ENCODE results near the gene PRDM12.

PRDM12 gene

DNA sequence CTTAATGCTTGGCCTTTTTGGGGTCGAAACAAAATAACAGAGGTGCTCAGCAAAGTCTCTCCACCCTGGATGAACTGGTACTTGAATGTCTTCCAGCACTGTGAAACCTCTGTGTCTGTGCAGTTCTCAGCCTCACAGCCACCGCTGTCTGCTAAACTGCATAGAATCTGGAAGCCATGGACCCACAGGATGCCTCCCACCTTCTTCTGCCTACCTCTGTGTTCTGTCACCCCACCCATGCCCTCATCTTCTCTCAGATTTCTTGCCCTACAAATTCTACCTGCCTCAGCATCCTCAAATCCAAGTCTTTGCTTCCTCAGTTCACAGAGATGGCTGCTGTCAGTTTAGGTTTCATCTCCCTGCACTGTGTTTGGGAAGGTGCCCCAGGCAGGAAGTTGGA is 64.8 kb downstream of the PRDM12 start:
- Histone ChIP-seq H3F3A (ENCODE audit: control insufficient read depth, insufficient read depth) (no peaks in the 10 kb centered on the region), H3K4me2 (ENCODE audit: low read length) (no peak overlapping the region), H3K9me2 (replicated peaks; ENCODE audit: control insufficient read depth, low read length) (no peaks in the 10 kb centered on the region), H3K4me3 (ENCODE audit: low read length) (no peak overlapping the region), H3K4me1 (ENCODE audit: control insufficient read depth, low read length) (no peaks in the 10 kb centered on the region), H3K36me3 (ENCODE audit: control insufficient read depth, low read length) (no peaks in the 10 kb centered on the region), H3K27ac (ENCODE audit: low read depth, low read length) (no peak overlapping the region), H3K27me3 (ENCODE audit: control insufficient read depth, low read length) (no peaks in the 10 kb centered on the region), H3K9me3 (ENCODE audit: control insufficient read depth, insufficient read depth, low read length) (no peaks in the 10 kb centered on the region), H4K20me1 (ENCODE audit: control insufficient read depth, insufficient read depth, low read depth, low read length) (no peaks in the 10 kb centered on the region), H3K79me2 (ENCODE audit: control insufficient read depth, low read length) (peaks cover 5% of the 10 kb centered on the region)
- TF ChIP-seq, protein P1, sequence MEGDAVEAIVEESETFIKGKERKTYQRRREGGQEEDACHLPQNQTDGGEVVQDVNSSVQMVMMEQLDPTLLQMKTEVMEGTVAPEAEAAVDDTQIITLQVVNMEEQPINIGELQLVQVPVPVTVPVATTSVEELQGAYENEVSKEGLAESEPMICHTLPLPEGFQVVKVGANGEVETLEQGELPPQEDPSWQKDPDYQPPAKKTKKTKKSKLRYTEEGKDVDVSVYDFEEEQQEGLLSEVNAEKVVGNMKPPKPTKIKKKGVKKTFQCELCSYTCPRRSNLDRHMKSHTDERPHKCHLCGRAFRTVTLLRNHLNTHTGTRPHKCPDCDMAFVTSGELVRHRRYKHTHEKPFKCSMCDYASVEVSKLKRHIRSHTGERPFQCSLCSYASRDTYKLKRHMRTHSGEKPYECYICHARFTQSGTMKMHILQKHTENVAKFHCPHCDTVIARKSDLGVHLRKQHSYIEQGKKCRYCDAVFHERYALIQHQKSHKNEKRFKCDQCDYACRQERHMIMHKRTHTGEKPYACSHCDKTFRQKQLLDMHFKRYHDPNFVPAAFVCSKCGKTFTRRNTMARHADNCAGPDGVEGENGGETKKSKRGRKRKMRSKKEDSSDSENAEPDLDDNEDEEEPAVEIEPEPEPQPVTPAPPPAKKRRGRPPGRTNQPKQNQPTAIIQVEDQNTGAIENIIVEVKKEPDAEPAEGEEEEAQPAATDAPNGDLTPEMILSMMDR (IDR thresholded peaks at IDR 0.05; ENCODE audit: low read depth, low read length, poor library complexity, severe bottlenecking), result no peak
- no peak for TF ChIP-seq EZH2phosphoT487 (IDR thresholded peaks at IDR 0.05; ENCODE audit: borderline replicate concordance, low read length)

DNA sequence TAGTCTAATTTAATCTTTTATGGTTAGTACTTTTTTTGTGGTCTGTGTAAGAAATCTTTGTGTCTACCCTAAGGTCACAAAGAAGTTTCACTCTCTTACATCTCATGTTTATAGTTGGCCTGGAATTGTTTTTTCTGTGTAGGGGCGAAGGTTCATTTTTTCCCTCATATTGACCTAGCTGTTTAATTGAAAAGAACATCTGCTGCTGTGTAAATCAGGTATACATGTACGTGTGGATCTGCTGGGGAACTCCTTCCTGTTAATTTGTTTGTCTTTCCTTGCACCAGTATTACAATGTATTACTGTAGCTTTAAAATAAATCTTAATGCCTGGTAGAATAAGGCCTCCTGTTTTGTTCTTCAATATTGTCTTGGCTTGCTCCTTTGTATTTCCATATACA is 67.0 kb downstream of the PRDM12 start:
- H3K9me2 ChIP-seq (replicated peaks; ENCODE audit: control insufficient read depth, low read length), result no peaks in the 10 kb centered on the region
- H3F3A ChIP-seq (ENCODE audit: control insufficient read depth, insufficient read depth), result no peaks in the 10 kb centered on the region
- no peak overlapping the region for H3K4me2 ChIP-seq (ENCODE audit: low read length)
- TF ChIP-seq, protein P1 (IDR thresholded peaks at IDR 0.05; ENCODE audit: low read depth, low read length, poor library complexity, severe bottlenecking), result no peak
- TF ChIP-seq EZH2phosphoT487 (IDR thresholded peaks at IDR 0.05; ENCODE audit: borderline replicate concordance, low read length), result no peak
- no peak overlapping the region for H3K4me3 ChIP-seq (ENCODE audit: low read length)
- no peaks in the 10 kb centered on the region for H3K4me1 ChIP-seq (ENCODE audit: control insufficient read depth, low read length)
- no peaks in the 10 kb centered on the region for H3K36me3 ChIP-seq (ENCODE audit: control insufficient read depth, low read length)
- H3K9me3 ChIP-seq (ENCODE audit: control insufficient read depth, insufficient read depth, low read length), result no peaks in the 10 kb centered on the region
- peaks cover 9% of the 10 kb centered on the region for H3K79me2 ChIP-seq (ENCODE audit: control insufficient read depth, low read length)
- no peaks in the 10 kb centered on the region for H4K20me1 ChIP-seq (ENCODE audit: control insufficient read depth, insufficient read depth, low read depth, low read length)
- H3K27me3 ChIP-seq (ENCODE audit: control insufficient read depth, low read length), result no peaks in the 10 kb centered on the region
- no peak overlapping the region for H3K27ac ChIP-seq (ENCODE audit: low read depth, low read length)

DNA sequence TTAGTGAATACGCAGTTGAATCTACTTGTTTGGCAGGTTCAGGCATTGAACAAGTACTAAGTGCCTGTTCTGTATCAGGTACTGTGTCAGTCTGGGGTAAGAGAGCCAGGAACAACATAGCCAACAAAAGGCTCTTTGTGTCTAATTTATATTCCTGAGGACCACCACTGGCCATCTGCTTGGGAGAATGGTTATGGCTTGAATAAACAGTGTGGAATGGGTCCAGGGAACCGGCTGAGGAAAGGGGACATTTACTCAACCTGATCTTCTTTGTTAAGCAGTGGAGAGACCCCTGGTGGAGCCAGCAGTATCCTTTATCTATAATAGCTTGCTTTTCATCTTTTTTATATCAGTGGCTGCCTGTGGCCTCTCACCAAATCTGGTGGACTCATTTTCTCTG is 67.7 kb downstream of the PRDM12 start:
- Histone ChIP-seq H3K27me3 (ENCODE audit: control insufficient read depth, low read length) (no peaks in the 10 kb centered on the region), H3K27ac (ENCODE audit: low read depth, low read length) (no peak overlapping the region), H4K20me1 (ENCODE audit: control insufficient read depth, insufficient read depth, low read depth, low read length) (no peaks in the 10 kb centered on the region), H3K79me2 (ENCODE audit: control insufficient read depth, low read length) (peaks cover 12% of the 10 kb centered on the region), H3K9me3 (ENCODE audit: control insufficient read depth, insufficient read depth, low read length) (no peaks in the 10 kb centered on the region), H3K4me2 (ENCODE audit: low read length) (no peak overlapping the region), H3K4me3 (ENCODE audit: low read length) (no peak overlapping the region), H3K4me1 (ENCODE audit: control insufficient read depth, low read length) (no peaks in the 10 kb centered on the region), H3F3A (ENCODE audit: control insufficient read depth, insufficient read depth) (no peaks in the 10 kb centered on the region), H3K9me2 (replicated peaks; ENCODE audit: control insufficient read depth, low read length) (no peaks in the 10 kb centered on the region), H3K36me3 (ENCODE audit: control insufficient read depth, low read length) (no peaks in the 10 kb centered on the region)
- TF ChIP-seq EZH2phosphoT487 (IDR thresholded peaks at IDR 0.05; ENCODE audit: borderline replicate concordance, low read length), result no peak
- TF ChIP-seq, protein P1 (IDR thresholded peaks at IDR 0.05; ENCODE audit: low read depth, low read length, poor library complexity, severe bottlenecking), result peak; percentile 25

Measured in DOHH2 (cell line).